CD4-positive, alpha-beta T cell treated with Interleukin-4 for 4 hours (primary cell): Measurements from ENCODE around the gene HYAL1.

ENCODE experiments used
- DNase-seq: peaks from one replicate; pipeline ENCODE4 v3.0.0-alpha.2; 2020

The HYAL1 gene

GRCh38 chr3:50334339-50335075 is 31.1 kb upstream of the HYAL1 start:
- DNase-seq, result no peak

GRCh38 chr3:50333744-50334328 is 30.5 kb upstream of the HYAL1 start:
- no peak for DNase-seq

- no peak for DNase-seq
Measured at GRCh38 chr3:50331364-50331907, 28.1 kb upstream of the HYAL1 start.

- no peak for DNase-seq
Measured at GRCh38 chr3:50330330-50330729, 27.0 kb upstream of the HYAL1 start.

- peak; percentile 93 for DNase-seq
Measured at GRCh38 chr3:50327943-50328691, 24.7 kb upstream of the HYAL1 start, which contains the start of gene TUSC2. Gene TUSC2 (minus strand): TSS chr3:50328223. CDS start chr3:50328099, 124 bp downstream.

- no peak for DNase-seq
Measured at GRCh38 chr3:50327129-50327528, 23.8 kb upstream of the HYAL1 start.

GRCh38 chr3:50326182-50326541 is 22.8 kb upstream of the HYAL1 start:
- DNase-seq, result no peak

GRCh38 chr3:50325497-50326181 is 22.3 kb upstream of the HYAL1 start:
- no peak for DNase-seq

- DNase-seq, result no peak
Measured at GRCh38 chr3:50325113-50325480, 21.7 kb upstream of the HYAL1 start.

- DNase-seq, result peak; percentile 53
Measured at GRCh38 chr3:50324351-50325112, 21.2 kb upstream of the HYAL1 start.

- no peak for DNase-seq
Measured at GRCh38 chr3:50323614-50324199, 20.3 kb upstream of the HYAL1 start.

- DNase-seq, result no peak
Measured at GRCh38 chr3:50323092-50323600, 19.8 kb upstream of the HYAL1 start.

- no peak for DNase-seq
Measured at GRCh38 chr3:50322386-50323091, 19.2 kb upstream of the HYAL1 start, which contains the start of gene HYAL2. Gene HYAL2 (minus strand): TSS chr3:50322745. CDS start chr3:50320489, 2,256 bp downstream.

- DNase-seq, result no peak
Measured at GRCh38 chr3:50322115-50322385, 18.7 kb upstream of the HYAL1 start.

- DNase-seq, result peak; percentile 76
Measured at GRCh38 chr3:50321336-50322114, 18.2 kb upstream of the HYAL1 start.

GRCh38 chr3:50320853-50321335 is 17.5 kb upstream of the HYAL1 start:
- peak; percentile 48 for DNase-seq

- no peak for DNase-seq
Measured at GRCh38 chr3:50319894-50320625, 16.7 kb upstream of the HYAL1 start.

- no peak for DNase-seq
Measured at GRCh38 chr3:50319181-50319893, 16.0 kb upstream of the HYAL1 start.

- no peak for DNase-seq
Measured at GRCh38 chr3:50318615-50319014, 15.2 kb upstream of the HYAL1 start.
